Smooth muscle cell of the brain vasculature (primary cell): ENCODE measurements around the gene PSD4.

Experiments used
- DNase-seq: peaks from one replicate; pipeline ENCODE4 v3.0.0-alpha.2; 2012; ENCODE audit warnings: low read depth, low spot score

Gene PSD4

GRCh38 chr2:113184531-113185230, 10.9 kb downstream of the PSD4 start:
- DNase-seq: no peak

- DNase-seq: no peak
Observed at GRCh38 chr2:113185664-113186432, 12.1 kb downstream of the PSD4 start.

DNA sequence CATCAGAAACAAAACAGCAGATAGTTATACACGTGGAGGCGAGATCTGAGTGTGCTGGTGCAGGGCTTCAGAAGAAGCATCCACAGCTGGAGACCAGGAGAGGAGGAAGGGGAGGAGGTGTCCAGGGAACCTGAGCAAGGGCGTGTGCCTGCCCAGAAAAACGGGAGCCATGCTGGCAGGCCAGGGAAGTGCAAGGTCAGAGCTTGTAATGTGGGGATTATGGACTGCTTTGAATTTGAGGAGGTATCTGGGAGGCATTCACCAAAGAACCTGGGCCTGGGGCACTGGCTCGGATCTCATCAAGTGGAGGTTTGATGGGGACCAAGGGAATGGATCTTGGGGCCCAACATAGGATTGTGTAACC, 12.6 kb downstream of the PSD4 start:
- DNase-seq: no peak

DNA sequence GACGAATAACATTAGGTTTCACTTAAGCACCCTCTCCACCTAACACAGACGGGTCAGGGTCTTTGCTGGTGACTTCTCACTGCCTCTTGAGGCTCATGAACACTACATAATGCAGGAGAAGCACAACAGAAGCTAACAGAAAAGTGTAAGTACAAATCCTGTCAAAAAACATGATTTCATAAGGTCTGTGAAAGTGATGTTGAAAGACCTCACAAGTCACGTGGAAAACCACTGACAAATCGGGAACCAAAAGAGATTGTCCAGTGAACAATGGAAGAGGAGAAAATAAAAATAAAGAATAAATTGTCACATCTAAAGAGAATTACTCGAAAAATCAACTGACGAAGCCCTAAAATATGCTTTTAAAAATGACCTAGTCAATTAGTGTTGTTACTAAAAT, 14.0 kb downstream of the PSD4 start:
- DNase-seq: no peak

DNA sequence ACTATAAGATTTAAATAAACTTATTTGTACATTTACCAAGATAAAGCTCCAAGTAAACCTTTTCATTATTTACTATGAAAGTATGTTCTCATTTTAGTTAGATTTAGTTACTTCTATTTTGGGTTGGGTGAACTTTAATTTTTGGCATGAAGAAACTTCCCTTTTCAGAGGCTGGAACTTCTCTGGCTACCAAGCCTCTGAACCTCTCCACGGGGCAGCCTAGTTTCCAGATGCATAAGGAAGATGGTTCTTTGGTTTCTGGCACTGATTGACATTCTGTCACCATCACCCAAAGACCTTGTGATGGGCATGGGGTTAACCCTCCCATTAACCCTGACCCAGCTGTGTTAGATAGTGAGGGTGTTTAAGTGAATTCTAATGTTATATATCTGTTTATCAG, 17.1 kb downstream of the PSD4 start:
- DNase-seq: no peak

- no peak for DNase-seq
Observed at GRCh38 chr2:113192459-113193100, 18.8 kb downstream of the PSD4 start.

- no peak for DNase-seq
Observed at GRCh38 chr2:113195923-113196501, 22.2 kb downstream of the PSD4 start.

GRCh38 chr2:113196839-113197238, 23.1 kb downstream of the PSD4 start:
- DNase-seq: no peak

DNA sequence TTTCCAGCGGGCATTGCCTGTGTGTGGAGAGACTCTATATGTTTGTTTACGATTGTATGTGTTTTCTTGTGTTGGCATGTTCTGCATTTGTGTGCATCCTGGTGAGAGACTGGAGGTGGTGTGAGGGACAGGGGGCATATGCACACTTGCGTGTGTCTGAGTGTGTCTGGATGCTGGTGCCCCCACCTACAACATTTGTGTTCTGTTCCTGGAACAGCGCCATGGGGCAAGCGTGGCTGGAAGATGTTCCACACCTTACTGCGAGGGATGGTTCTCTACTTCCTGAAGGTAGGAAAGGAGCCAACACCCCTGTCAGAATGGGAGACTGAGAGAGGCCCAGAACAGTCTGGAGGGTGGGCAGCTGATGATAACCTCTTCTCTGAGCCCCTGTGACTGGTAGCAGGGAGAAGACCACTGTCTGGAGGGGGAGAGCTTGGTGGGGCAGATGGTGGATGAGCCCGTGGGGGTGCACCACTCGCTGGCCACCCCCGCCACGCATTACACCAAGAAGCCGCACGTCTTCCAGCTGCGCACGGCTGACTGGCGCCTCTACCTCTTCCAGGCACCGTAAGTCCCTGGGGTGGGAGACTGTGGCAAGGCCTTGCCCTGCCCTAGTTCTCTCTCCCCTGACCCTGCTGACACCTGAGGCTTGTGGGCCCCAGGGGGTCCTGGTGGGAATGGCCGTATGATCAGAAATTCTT, 23.7 kb downstream of the PSD4 start:
- DNase-seq: no peak

DNA sequence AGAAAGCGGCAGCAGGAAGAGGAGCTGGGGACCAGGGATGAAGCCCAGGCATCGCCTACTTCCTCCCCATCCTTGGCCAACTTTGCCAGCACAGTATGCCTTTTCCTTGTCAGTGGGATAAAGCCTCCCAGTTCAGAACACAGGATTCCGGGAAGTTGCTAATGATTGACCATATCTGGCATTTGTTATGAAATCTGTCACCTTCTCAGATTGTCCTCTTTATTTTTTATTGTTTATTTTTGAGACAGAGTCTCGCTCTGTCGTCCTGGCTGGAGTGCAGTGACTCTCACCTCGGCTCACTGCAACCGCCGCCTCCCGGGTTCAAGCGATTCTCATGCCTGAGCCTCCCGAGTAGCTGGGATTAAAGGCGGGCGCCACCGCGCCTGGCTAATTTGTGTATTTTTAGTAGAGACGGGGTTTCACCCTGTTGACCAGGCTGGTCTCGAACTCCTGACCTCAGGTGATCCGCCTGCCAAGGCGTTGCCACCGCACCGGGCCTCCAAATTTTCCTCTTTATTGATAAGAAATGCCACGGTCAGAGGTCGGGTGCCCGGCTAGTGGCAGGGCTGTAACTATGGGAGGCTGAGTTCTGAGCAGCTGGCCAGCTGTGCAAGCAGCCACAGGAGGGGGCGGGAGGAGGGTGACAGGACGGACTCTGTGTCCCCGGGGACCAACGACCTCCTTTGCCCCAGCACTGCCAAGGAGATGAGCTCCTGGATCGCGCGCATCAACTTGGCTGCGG, 24.4 kb downstream of the PSD4 start:
- no peak for DNase-seq

DNA sequence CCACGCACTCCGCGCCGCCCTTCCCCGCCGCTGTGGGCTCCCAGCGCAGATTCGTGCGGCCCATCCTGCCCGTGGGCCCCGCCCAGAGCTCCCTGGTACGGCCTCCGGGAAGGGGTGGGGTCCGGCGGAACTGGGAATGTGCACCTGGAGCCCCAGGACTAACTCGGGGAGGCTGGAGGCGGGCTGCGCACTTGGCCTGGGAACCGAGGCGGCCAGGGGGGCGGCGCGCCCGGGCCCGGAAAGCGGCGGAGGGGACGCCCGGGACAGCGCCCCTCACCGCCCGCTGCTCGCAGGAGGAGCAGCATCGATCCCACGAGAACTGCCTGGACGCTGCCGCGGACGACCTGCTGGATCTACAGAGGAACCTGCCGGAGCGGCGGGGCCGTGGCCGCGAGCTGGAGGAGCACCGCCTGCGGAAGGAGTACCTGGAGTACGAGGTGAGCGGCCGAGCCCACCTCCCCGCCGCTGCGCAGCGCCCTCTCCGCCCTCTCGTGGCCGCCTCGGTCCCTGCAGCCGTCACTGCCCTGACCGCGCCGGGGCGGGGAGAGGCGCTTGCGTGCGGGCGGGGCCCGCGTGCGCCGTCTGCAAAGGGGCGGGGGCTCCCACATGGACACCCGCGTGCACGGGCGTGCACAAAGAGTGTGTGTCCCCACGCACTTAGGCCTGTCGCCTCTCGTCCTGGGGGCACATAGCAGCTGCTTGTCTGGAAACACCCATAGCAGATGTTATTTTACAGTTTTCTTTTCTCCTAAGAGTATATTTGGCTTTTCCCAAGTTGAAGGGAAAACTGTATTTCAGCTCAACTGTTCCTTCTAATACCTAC, 25.2 kb downstream of the PSD4 start:
- no peak for DNase-seq

GRCh38 chr2:113200236-113200635, 26.5 kb downstream of the PSD4 start:
- no peak for DNase-seq

DNA sequence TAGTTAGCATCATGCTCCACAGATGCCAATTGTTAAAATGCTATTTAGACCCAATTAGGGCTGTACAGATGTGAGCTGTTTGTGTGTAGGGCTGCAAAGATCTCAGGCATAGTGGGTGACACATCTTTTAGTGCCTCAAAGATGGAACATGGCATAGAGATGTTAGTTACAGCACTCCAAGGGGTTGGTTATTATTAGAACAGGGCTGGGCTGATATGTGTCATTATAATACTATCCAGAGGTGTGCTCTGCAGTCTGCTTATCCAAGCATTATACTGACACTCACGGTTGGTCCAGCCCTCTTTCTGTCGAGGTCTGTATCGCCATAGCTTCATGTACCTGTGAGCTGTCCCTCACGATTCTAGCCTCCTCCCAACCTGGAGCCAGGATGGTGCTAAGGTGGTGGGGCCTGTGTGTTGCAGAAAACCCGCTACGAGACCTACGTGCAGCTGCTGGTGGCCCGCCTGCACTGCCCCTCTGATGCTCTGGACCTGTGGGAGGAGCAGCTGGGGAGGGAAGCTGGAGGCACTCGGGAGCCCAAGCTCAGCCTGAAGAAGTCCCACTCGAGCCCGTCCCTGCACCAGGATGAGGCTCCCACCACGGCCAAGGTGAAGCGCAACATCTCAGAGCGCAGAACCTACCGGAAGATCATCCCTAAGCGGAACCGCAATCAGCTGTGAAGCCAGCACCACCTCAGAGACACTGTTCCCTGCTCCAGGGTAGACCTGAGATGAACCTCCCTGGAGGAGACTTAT, 27.1 kb downstream of the PSD4 start:
- no peak for DNase-seq

GRCh38 chr2:113201496-113202304, 27.9 kb downstream of the PSD4 start:
- no peak for DNase-seq

DNA sequence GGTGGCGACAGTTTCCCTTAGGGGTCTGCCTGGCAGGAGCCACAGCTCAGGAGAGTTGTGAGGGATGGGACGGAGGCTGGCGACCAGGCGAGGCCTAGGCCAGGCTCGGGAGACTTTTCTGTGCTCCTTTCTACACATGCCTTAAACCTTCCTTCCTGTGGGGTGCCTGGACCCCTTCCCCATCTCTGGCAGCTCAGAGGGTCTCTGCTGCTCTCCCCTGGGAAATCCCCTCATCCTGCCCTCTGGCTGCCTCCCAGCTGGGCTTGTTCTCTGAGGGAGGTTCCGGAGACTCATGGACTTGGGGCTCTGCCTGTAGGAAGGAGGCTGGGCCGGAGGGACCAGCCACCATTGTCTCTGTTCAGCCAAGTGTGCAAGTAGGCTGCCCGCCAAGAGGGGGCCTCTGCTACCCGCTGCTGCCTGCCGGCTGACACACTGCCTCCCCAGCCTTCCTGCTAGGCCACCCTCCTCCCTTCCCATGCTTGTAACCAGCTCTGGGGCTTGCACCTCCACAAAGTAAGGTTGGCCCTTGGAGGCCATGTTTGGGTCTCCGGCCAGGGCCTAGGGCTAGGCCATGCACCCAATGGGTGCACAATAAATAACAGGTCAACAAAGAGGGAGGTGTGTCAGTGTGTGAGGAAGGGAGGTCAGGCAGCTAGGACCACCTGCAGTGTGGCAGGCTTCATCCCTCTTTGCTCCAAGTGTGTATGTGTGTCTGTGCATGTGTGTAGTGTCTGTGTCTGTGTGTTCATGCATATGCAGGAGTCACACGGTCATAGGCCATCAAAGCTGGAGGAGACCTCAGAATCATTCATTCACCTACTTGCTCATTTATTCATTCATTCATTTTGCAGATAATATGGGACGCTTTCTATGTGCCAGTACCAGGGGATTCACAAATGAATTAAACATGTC, 28.8 kb downstream of the PSD4 start:
- DNase-seq: no peak

DNA sequence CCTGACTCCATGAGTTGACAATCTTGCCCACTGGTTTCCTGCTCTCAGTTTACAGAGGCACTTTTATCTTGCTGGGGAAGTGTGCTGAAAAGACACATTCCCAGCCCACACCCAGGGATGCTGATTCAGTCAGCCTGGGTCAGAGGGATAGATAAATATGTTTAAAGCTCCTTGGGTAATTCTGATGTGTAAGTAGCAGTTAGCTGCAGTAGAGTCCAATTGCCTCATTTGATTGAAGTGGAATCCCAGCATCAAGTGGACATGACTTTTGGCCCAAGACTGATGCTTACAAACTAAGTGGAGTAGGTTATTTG, 29.4 kb downstream of the PSD4 start:
- DNase-seq: no peak

DNA sequence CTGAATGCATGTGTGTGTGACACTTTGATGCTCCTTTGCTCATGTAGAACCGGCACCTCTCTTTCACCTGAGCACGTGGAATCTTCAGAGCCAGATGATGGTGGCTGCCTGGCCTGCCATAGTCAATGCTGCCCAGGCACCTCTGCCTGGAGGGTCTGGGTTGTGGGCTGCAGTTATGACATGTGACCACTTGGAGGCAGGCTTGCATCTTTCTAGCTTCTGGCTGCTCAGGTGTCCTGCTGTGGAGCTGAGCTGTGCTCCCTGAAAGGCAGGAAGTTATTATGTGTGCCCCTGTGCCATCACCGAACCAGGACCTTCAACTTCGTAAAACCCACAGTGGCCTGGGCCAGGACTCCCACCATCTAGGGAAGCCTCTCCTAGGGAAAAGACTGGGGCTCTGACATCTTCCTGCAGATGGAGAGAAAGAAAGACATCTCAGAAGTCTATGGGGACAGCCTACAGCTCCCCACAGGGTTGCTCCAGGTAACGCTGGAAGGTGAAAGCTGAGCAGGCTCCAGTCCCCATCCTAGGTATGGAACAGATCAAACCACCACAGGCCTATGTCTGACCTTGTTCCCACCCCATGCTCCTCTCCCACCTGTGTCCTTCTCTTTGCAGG, 30.2 kb downstream of the PSD4 start:
- DNase-seq: no peak
